K562 (cell line): ENCODE measurements around the gene KLF13. TPM values are rescaled to one million over a fixed set of nuclear protein-coding genes. Genes with fewer than 3 reads are reported as not detected.

Source experiments
- ATAC-seq: fragments of 200-7000 bp; cut with Tn5 transposase; 3 replicates; pipeline ENCODE4 v1.9.1; 2020; ENCODE audit warnings: moderate library complexity
- BruUV-seq: library from RNA; stranded (reverse); fragments of 400-500 nt; replicated peaks from 2 replicates; lab custom pipeline; 2021; lab: Mats Ljungman, UMichigan
- CTCF ChIA-PET: fragments of 300-600 bp; formaldehyde crosslinking; extraction: SDS; loops from one replicate; lab custom pipeline; 2021; ENCODE audit warnings: low intra/inter-chr PET ratio; lab: Yijun Ruan, JAX
- POLR2A ChIA-PET: fragments of 300-600, 350-650 bp; sonication (Branson Sonifier 250); formaldehyde crosslinking; extraction: SDS; loops from one replicate; lab custom pipeline; 2021; ENCODE audit warnings: antibody characterized with exemption, inconsistent platforms; lab: Yijun Ruan, JAX
- DNase-seq, 4 experiments: peaks; one replicate each; pipeline versions ENCODE4 v3.0.0 to v3.0.0-alpha.2; 2011 to 2018; ENCODE audit warnings: low spot score in 3 of 4, mixed read lengths in 3 of 4; ENCODE audit errors: extremely low read depth in 1 of 4
- FAIRE-seq: peaks from 2 replicates; lab custom pipeline; 2011; peaks lifted over from hg19 to GRCh38; lab: Jason Lieb, UNC
- H2AFZ ChIP-seq: 2 replicates; pipeline ENCODE4 v1.6.0; 2011; ENCODE audit warnings: low read depth, low read length, control low read depth, inconsistent platforms
- H3K27ac ChIP-seq: fragments of 200-600 bp; 3 replicates; pipeline ENCODE4 v1.8.0; 2011; ENCODE audit warnings: low read depth, mild to moderate bottlenecking, control low read depth, inconsistent platforms, low read length, moderate library complexity, mixed read lengths; ENCODE audit errors: extremely low read depth
- H3K27me3 ChIP-seq, 2 experiments: fragments of 300-600 bp in 1 of 2; 2 replicates in 1 of 2; 3 replicates in 1 of 2; pipeline versions ENCODE4 v1.6.0 to v1.8.0; 2011; ENCODE audit warnings: inconsistent platforms in 2 of 2, low read length in 2 of 2, mild to moderate bottlenecking in 1 of 2, mixed read lengths in 1 of 2, moderate library complexity in 1 of 2; ENCODE audit not compliant: control insufficient read depth in 2 of 2, insufficient read depth in 2 of 2
- H3K36me3 ChIP-seq: fragments of 300-600 bp; 3 replicates; pipeline ENCODE4 v1.8.0; 2011; ENCODE audit warnings: mild to moderate bottlenecking, low read length, inconsistent platforms; ENCODE audit not compliant: control insufficient read depth, insufficient read depth
- H3K4me1 ChIP-seq, 2 experiments: fragments of 200-600 bp in 1 of 2; replicated peaks in 1 of 2; 2 replicates in 1 of 2; 3 replicates in 1 of 2; pipeline versions ENCODE4 v1.5.1 to v1.8.0; 2011; ENCODE audit warnings: inconsistent platforms in 2 of 2, low read length in 2 of 2, mild to moderate bottlenecking in 1 of 2, mixed read lengths in 1 of 2, moderate library complexity in 1 of 2; ENCODE audit not compliant: control insufficient read depth in 2 of 2, insufficient read depth in 2 of 2
- H3K4me2 ChIP-seq: 2 replicates; pipeline ENCODE4 v1.6.1; 2011; ENCODE audit warnings: low read length, control low read depth, inconsistent platforms, mixed read lengths; ENCODE audit not compliant: insufficient read depth
- H3K4me3 ChIP-seq: fragments of 200-600 bp; sonication (generic), shearing (Covaris generic); 2 replicates; pipeline ENCODE4 v1.5.1; 2016; ENCODE audit warnings: control low read depth, inconsistent platforms
- H3K79me2 ChIP-seq: fragments of 200-600 bp; 3 replicates; pipeline ENCODE4 v1.8.0; 2011; ENCODE audit warnings: low read length, inconsistent platforms; ENCODE audit not compliant: control insufficient read depth, insufficient read depth
- H3K9ac ChIP-seq, 2 experiments: 2 replicates each; pipeline versions ENCODE4 v1.6.0 to v1.6.1; 2011; ENCODE audit warnings: low read depth in 2 of 2, low read length in 2 of 2, control low read depth in 1 of 2, inconsistent platforms in 1 of 2, mild to moderate bottlenecking in 1 of 2, mixed read lengths in 1 of 2; ENCODE audit not compliant: insufficient read depth in 1 of 2
- H3K9me1 ChIP-seq: one replicate; pipeline ENCODE4 v1.6.0; 2011; ENCODE audit warnings: inconsistent platforms, mild to moderate bottlenecking, low read length, moderate library complexity; ENCODE audit not compliant: control insufficient read depth, insufficient read depth
- H3K9me3 ChIP-seq: replicated peaks from 2 replicates; pipeline ENCODE4 v1.5.1; 2011; ENCODE audit warnings: low read depth, low read length, inconsistent platforms; ENCODE audit not compliant: control insufficient read depth, insufficient read depth
- H4K20me1 ChIP-seq: replicated peaks from 2 replicates; pipeline ENCODE4 v1.6.1; 2011; ENCODE audit warnings: low read length, inconsistent platforms, mixed read lengths; ENCODE audit not compliant: control insufficient read depth, insufficient read depth
- BDP1 ChIP-seq: IDR thresholded peaks from 3 replicates; pipeline ENCODE4 v1.6.1; 2011; ENCODE audit not compliant: insufficient read length, insufficient read depth
- NR1H2 ChIP-seq: sonication (generic); formaldehyde crosslinking; IDR thresholded peaks from 2 replicates; pipeline ENCODE4 v1.4.0; 2020; ENCODE audit warnings: mild to moderate bottlenecking, missing genetic modification reagents
- POLR3G ChIP-seq: IDR thresholded peaks from 2 replicates; pipeline ENCODE4 v1.6.1; 2011; ENCODE audit not compliant: insufficient read length, insufficient replicate concordance; ENCODE audit errors: extremely low read depth
- PYGO2 ChIP-seq: fragments of 450-650 bp; IDR thresholded peaks from 2 replicates; pipeline ENCODE4 v1.6.1; 2016; ENCODE audit warnings: mild to moderate bottlenecking, missing genetic modification characterization, moderate library complexity, missing compliant biosample characterization
- RBM39 ChIP-seq: fragments of 200-400 bp; formaldehyde crosslinking; optimal IDR thresholded peaks from 2 replicates; pipeline ENCODE3; 2018; ENCODE audit warnings: low read depth, low read length
- SUPT5H ChIP-seq: fragments of 450-650 bp; IDR thresholded peaks from 2 replicates; pipeline ENCODE4 v1.6.1; 2016
- TAF15 ChIP-seq: fragments of 200-400 bp; formaldehyde crosslinking; IDR thresholded peaks from 2 replicates; pipeline ENCODE4 v1.6.1; 2017; ENCODE audit warnings: mild to moderate bottlenecking, low read depth, low read length, moderate library complexity
- ZFX ChIP-seq: sonication (generic); formaldehyde crosslinking; IDR thresholded peaks from 2 replicates; pipeline ENCODE4 v1.8.0; 2022; ENCODE audit warnings: mild to moderate bottlenecking, missing genetic modification reagents, moderate library complexity
- ZNF165 ChIP-seq: fragments of 250-450 bp; sonication (Bioruptor Pico); IDR thresholded peaks from 2 replicates; pipeline ENCODE4 v1.4.0; 2020; ENCODE audit warnings: borderline replicate concordance
- WGBS: fragments of 100-300 bp; shearing (Covaris generic); methylation state at CpG from one replicate; pipeline ENCODE4 v1.1.6; 2016; ENCODE audit warnings: low coverage, mixed read lengths; ENCODE audit not compliant: insufficient coverage; ENCODE audit errors: missing lambda C conversion rate; 5-methylcytosine and 5-hydroxymethylcytosine counted together
- in situ Hi-C: fragments of 300-500 bp; cut with MboI; formaldehyde crosslinking; loops from 4 replicates; pipeline ENCODE4 v1.15.0; 2018; ENCODE audit warnings: inconsistent platforms, mixed read lengths
- intact Hi-C: fragments of 100-400 bp; cut with micrococcal nuclease; formaldehyde crosslinking; loops from 2 replicates; pipeline ENCODE4 v1.14.2; 2022
- polyA plus RNA-seq, 8 experiments: library from polyadenylated mRNA; depleted of rRNA in 4 of 8; stranded (reverse) in 5 of 8; unstranded in 3 of 8; fragments of >200 nt; fragmentation: Nextera tagmentation in 2 of 8; fragmentation: Illumina TruSeq in 1 of 8; extraction: Ambion mirVana in 2 of 8; extraction: Trizol in 1 of 8; gene quantifications; 2 replicates each; pipeline versions ENCODE4 v1.2.1 to v1.2.3, GENCODE V29; 2011 to 2014; ENCODE audit warnings: inconsistent platforms in 1 of 8, missing spikeins in 1 of 8
- total RNA-seq, 7 experiments: library from RNA; depleted of rRNA in 6 of 7; stranded (reverse); fragments of >200 nt in 6 of 7; fragmentation: Illumina TruSeq in 2 of 7; extraction: Trizol in 2 of 7; gene quantifications; 2 replicates each; pipeline versions ENCODE4 v1.2.1 to v1.2.3, GENCODE V29; 2011 to 2021; ENCODE audit warnings: low replicate concordance in 1 of 7
- TF ChIP-seq, protein P1 (sequence below): sonication (generic); formaldehyde crosslinking; IDR thresholded peaks from 2 replicates; pipeline ENCODE4 v1.8.1; 2023; ENCODE audit warnings: missing genetic modification reagents, mild to moderate bottlenecking, borderline replicate concordance

Gene KLF13
- total and polyA plus RNA-seq, 9 of the 15 experiments (the other 6 are each of a cell fraction or from before 2014, with no cell fraction given) = 1.8 to 10.5 (median 4.8) TPM

GRCh38 chr15:31308185-31308639 is 18.4 kb upstream of the KLF13 start:
- FAIRE-seq = no peak

More at GRCh38 chr15:31308185-31308639, 18.4 kb upstream of the KLF13 start:
- no peaks in the 10 kb centered on the region for H3K9me1 ChIP-seq
- TF ChIP-seq ZFX (no peak), PYGO2 (tag) (no peak), SUPT5H (no peak), RBM39 (no peak), TAF15 (no peak), NR1H2 (CRISPR knock-in tag) (no peak), ZNF165 (CRISPR knock-in tag) (no peak), POLR3G (no peak), BDP1 (no peak)
- TF ChIP-seq, protein P1, sequence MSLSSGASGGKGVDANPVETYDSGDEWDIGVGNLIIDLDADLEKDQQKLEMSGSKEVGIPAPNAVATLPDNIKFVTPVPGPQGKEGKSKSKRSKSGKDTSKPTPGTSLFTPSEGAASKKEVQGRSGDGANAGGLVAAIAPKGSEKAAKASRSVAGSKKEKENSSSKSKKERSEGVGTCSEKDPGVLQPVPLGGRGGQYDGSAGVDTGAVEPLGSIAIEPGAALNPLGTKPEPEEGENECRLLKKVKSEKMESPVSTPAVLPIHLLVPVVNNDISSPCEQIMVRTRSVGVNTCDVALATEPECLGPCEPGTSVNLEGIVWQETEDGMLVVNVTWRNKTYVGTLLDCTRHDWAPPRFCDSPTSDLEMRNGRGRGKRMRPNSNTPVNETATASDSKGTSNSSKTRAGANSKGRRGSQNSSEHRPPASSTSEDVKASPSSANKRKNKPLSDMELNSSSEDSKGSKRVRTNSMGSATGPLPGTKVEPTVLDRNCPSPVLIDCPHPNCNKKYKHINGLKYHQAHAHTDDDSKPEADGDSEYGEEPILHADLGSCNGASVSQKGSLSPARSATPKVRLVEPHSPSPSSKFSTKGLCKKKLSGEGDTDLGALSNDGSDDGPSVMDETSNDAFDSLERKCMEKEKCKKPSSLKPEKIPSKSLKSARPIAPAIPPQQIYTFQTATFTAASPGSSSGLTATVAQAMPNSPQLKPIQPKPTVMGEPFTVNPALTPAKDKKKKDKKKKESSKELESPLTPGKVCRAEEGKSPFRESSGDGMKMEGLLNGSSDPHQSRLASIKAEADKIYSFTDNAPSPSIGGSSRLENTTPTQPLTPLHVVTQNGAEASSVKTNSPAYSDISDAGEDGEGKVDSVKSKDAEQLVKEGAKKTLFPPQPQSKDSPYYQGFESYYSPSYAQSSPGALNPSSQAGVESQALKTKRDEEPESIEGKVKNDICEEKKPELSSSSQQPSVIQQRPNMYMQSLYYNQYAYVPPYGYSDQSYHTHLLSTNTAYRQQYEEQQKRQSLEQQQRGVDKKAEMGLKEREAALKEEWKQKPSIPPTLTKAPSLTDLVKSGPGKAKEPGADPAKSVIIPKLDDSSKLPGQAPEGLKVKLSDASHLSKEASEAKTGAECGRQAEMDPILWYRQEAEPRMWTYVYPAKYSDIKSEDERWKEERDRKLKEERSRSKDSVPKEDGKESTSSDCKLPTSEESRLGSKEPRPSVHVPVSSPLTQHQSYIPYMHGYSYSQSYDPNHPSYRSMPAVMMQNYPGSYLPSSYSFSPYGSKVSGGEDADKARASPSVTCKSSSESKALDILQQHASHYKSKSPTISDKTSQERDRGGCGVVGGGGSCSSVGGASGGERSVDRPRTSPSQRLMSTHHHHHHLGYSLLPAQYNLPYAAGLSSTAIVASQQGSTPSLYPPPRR = no peak
- no peaks in the 10 kb centered on the region for H3K9me3 ChIP-seq
- BruUV-seq = no TSS peak
- WGBS = 2% methylated on average over 5 of the region's 5 CpGs
- no peaks in the 10 kb centered on the region for H3K36me3 ChIP-seq
- no peak overlapping the region for H3K4me2 ChIP-seq
- intact Hi-C loops (no loop called here), in situ Hi-C loops (no loop called here)
- POLR2A ChIA-PET = interaction anchor here (0.6 to 0.7 kb wide), 2 partner anchors 51 to 59 kb away, joined by 3 read pairs; no protein-coding TSS in a partner anchor
- no peak for DNase-seq
- no peaks in the 10 kb centered on the region for H3K79me2 ChIP-seq
- H3K27me3 ChIP-seq = peaks cover 12 to 62% of the 10 kb centered on the region in 2 experiments
- H4K20me1 ChIP-seq = no peaks in the 10 kb centered on the region; the same call in 1 of the 2 replicates
- H3K9ac ChIP-seq = no peak overlapping the region
- CTCF ChIA-PET = no interaction called here
- no peak overlapping the region for H3K4me3 ChIP-seq
- peaks cover 3 to 13% of the 10 kb centered on the region in 2 experiments; a peak in 3 of 5 replicates for H3K4me1 ChIP-seq
- H2AFZ ChIP-seq = no peak overlapping the region
- H3K27ac ChIP-seq = no peak overlapping the region
- no peak for ATAC-seq
